Stimulated activated CD8-positive, alpha-beta memory T cell treated with anti-CD3 and anti-CD28 coated beads, Interleukin-4, amount 100 ng/mL, for 4 hours (primary cell): ENCODE results near the gene SH3BP2.

Source experiments
- DNase-seq, 2 donors: peaks; one replicate each; pipeline ENCODE4 v3.0.0-alpha.2; 2020; ENCODE audit warnings: low read depth in 2 of 2, low spot score in 1 of 2

The SH3BP2 gene

DNA sequence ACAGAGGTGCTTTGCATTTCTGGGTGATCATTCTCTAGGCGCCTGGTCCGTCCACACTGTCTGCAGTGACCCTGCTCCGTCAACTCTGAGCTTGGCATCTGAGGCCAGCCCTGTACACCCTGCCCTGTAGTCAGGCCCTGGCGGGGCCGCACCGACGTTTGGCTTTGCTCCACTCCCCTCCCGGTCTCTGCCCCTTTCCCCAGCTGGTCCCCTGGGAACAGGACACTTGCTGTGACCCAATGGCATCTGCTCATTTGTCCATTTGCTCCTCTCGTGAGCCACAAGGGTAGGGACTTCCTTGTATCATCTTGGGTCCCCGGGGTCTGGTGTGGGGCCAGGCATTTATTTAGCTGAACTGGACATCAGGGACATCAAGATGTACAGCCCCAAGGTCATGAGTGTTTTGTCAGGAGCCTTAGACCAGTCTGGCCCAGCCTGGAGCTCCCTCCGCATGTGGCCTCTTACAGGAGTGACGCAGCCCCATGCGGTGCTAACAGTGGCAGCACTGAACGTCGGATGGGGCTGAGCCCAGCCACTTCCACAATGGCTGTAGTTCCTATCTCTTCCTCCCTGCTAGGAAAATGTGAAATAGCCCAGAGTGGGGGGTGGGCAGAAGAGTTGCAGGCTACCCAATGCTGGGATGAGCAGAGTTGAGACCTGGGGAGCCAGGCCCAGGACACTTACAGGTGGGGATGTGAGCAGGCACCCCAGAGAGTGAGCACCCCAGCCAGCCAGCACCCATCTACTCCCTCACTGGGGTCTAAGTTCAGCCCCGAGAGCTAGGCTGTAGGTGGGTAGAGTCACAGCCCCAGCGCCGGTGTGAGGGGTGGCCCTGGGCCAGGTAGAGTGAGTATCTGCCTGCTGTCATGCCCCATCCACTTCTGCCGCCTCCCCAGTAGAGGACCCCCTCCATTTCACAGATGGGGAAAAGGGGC is 2.0 kb upstream of the SH3BP2 start:
- DNase-seq = no peak

DNA sequence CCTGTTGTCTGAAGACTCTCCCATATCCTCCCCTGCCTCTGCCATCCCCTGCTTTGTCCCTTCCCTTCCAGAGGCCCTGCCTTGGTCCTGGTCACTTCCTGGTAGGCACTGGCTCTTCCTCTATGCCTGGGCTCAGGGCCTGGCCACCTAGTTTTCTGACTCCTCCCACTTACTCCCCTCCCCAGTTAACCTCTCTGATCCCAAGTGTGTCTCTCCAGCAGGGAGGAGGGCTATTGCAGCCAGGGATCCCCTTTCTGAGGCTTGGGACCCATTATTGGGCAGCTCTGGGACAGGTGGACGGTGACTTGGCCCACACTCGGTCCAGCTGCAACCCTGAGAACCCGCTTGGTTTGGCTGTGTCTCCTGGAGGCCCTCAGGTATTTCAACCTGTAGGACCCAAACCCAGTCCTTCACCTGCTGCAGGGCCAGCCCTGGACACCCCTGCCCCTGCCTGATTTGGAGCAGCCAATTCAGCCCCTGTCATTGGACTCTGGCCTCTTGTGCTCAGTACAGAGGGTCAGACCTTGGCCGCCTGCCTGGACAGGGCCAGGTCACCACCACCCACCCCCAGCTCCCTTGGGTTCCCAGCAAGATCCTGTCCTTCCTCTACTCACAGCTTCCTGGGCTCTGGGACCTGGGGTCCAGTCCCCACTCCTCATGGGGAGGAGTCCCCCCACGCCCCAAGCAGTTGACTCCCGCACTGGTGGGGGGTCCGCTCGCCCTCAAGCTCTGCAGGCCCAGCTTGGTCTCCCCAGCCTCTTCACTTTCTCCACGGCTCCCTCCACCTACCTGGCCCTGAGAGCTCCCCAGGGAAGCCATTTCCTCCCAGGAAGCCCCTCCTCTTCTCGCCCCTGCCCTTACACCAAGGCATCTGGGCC is 1.1 kb upstream of the SH3BP2 start:
- DNase-seq = no peak

DNA sequence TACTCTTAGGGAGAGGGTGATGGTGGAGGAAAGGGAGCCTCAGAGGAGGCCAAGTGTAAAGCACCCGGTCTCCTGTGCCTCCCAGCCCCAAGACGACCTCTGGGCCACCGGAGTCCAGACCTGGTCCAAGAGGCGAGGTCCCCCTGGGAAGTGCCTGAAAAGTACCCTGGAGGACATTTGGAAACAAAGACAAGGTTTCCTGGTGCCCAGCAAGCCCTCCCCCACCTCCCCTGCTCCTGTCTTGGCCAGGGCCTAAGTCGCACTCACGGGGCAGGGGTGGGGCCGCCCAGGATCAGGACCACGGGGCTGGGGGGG is 532 bp upstream of the SH3BP2 start:
- DNase-seq = no peak

DNA sequence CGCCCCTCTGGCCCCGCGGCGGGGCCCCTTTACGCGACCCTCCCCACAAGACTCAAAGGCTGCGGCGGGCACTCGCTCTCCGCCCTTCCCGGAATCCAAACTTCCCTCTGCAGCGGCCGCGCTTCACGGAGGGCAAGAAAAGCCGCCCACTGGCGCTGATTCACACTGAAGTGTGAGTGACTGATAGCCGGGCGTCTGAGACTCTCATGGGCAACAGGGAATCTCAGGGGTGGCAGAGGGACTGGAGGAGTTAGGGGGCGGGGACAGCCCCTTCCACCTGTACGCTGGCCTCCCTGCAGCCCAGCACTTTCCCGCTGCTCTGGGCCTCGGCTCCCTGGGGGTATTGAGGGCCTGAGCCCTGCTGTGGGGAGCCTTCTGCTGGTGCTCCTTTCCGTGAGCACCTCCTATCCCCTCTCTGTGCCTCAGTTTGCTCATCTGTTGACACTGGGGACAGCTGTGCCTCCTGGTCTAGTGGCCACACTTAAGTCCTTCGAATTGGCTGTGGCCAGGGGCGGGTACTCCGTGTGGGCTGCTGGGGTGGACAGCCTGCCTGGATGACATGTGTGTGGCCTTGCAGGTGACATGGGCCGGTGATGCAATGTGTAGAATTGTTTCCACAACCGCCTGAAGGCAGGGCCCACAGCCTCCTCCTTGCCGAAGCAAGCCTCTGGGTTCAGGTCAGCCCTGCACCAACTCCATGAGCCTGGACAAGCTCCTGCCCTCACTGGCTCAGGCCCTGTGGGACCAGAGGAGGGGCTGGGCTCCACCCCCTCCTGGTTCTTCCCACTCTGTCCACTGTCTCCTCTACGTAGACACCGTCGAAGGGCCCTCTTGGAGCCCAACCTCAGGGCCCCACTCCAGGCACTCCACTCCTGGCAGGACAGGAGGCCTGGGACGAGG is 951 bp downstream of the SH3BP2 start:
- no peak for DNase-seq

DNA sequence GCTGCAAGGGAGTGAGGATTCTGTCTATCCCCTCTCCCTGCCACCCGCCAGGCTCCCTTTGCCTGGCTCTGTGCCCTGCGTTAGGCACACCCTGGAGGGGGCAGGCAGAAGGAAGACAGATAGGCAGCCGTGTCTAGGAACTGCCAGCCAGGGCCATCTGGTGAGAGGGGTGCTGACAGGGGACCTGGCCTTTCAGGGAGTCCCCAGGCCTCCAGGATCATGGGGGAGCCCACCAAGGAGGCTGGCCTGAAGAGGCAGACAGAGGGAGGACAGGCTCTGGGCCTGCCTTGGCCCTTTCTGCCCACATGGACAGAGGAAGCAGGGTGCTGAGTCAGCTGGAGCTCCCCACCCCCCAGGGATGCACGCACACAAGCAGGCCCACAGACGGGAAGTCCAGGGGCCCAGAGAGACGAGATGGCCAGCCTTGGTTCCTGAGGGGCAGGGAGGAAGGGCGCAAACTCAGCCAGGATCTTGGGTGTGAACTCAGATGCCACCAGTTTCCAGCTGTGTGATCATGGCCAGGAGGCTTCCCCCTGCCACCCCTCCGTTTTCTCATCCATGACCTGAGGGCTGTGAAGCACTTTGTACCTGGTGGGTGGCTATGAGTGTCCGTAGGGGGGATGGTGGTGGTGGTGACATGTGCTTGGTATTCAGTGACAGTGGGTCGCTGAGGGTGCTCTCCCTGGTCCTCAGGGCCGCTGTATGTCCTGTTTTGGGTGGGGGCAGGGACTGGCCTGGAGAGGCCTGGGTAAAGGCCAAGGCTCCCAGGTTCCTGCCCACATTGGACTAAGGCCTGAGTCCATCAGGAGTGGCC is 1.8 kb downstream of the SH3BP2 start:
- DNase-seq = no peak

DNA sequence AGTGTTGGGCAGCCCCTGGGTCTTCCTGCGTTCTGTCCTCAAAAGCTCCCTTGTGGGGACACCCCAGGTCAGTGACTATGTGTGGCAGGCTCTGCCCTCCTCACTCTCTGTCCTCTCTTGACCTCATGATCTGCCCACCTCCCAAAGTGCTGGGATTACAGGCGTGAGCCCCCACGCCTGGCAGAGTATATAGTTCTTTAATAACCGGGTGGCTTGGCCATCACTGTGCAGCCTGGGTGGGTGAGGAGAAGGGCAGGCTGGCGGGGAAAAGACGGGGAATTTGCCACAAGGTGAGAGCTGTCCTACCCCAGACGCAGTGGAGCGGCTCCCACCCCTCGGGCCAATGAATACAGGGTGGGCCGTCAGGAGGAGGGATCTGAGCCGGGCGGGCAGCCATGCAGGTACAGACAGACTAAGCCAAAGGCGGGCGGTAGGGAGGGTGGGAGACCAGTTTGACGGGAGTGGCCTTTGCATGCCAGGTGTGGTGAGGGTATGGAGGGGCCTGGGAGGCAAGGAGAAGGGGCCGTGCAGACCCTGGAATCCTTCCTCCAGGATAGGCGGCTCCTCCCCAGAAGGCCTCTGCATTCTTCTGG is 2.5 kb downstream of the SH3BP2 start:
- DNase-seq = no peak

DNA sequence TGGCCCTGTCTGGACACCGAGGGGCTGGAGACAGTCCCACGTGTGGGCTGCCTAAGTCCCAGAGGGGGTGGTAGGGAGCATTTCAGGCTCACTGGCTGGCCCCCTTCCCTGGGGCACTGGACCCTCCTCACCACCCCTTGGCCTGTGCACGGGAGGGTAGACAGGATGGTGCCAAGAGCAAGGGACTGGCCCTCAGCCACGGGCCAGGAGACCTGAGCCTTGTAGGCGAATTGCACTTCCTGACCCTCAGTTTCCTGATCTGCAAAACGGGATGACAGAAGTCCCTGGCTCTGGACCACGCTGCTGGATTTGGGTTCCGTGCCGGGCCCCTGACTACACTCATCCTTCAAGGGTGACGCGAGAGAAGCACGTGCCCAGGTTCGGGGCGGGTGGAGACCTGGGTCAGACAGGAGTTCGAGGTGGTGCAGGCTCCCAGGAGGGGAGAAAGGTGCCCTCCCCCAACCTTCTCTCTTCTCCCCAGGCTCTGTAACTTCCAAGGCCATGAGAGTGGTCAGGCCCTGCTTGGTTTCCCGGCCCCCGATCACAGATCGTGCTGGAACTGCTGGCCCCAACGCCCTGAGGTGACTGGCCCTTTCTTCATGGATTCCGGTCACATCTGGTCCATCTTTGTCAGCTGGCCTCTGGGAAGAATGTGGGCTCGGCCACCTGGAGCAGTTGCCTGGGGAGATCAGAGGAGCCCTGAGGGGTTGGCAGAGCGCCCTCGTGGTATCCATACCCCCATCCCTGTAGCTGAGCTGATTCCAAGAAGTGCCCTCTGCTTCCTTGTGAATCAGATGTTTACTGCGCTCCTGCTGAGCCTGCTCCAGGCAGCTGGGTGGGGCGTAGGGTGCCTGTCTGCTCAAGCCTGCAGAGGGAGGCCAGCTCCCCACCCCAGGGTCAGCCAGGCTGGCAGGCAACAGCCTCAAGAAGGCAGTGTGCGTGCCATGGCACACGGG is 3.3 kb downstream of the SH3BP2 start:
- no peak for DNase-seq

DNA sequence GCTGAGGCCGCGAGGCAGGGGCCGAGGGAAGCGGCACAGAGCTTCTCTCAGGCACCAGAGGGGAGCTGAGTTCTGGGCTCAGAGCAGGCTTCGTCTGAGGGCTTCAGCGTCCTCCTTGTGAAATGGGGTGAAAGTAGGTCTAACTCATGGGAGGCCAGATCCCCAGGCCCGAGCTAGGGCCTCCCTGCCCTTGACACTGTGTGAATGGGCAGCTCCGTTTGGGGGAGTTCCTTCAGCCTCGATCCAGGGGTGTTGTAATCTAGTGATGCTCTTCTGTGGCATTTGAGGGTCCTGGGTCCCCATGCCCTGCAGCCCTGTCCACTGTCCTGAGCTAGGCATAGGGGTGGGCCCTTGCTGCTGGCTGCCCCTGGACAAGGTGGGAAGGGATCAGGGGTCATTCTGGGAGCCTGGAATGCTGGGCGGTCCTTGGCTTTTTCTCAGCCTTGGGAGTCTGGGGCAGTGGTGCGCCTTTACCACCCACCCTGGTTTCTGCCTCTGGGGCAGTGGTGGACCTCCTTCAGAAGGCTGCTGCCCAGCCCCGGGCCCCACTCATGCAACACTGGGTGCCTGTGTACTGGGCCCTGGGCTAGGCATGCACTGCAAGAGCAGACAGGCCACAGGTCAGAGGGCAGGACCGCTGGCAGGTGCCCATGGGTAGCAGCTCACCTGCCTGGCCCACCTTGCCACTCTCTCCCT is 4.1 kb downstream of the SH3BP2 start:
- no peak for DNase-seq

DNA sequence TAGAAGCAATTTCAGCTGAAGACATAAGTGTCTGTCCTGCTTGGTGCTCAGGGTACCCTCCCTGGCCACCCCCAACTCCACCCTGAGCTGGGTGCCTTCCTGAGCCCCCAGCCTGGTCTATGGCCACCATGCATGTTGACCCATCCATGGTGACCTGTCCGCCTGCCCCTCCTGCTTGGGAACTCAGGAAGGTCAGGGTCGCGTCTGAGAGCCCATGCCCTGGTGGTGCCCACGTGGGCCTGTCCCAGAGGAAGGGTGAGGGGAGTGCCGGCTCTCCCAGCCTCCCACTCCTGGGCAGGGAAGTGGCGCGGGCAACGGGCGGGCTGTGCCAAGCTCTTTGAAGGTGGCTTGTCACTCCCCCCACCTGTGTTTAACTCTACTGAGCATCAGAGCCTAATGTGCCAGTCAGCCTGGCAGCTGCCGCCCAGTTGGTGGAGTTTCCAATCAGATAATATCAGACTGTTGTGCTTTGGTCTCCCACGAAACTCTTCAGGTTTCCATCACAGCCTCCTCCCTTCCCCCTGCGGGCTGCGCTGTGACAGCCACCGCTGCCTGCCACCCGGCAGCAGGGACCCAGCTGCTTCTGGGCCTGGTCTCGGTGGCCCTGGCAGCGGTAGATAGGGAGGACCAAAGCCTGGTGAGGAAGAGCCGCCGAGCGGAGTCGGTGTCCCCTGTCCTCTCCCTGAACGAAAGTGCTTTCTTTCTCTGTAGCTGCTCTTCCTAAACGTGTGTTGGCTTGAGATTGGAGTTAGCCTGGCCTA is 4.8 kb downstream of the SH3BP2 start:
- no peak for DNase-seq

DNA sequence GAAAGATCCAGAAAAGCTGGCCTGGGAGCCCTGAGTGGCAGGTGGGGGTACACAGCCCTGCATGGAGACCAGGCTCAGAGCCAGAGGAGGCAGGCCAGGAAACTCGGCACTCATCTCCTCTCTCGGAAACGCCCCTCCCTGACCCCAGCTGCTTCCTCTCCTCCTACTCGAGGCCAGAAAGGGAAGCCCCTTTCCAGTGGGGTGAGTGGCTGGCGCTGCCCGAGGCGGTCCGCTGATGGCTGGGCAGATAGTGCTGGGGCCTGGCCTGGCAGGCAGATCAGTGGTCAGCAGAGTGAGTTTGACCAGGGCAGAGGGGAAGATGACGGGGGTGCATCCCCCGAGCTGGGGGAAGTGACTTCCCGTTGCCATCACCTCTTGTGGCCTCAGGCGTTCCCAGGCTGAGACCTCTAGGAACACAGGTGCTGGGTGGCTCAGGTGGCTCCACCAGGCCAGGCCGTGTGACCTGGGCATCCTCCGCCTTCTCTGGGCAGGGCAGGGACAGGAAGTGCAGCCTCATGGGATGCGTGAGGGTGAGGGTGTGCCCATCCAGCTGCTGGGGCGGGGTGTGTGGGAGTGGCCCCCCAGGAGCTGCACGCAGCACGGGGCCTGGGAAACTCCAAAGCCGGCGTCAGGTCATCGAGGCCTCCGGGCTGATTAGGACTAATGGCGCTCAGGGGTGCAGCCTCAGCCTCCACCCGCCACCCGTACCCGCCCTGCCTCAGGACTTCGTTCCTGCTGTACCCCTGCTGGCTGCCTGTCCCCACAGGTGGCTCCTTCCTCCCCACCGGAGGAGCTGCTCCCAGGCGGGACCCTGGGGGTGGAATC is 5.7 kb downstream of the SH3BP2 start:
- no peak for DNase-seq

DNA sequence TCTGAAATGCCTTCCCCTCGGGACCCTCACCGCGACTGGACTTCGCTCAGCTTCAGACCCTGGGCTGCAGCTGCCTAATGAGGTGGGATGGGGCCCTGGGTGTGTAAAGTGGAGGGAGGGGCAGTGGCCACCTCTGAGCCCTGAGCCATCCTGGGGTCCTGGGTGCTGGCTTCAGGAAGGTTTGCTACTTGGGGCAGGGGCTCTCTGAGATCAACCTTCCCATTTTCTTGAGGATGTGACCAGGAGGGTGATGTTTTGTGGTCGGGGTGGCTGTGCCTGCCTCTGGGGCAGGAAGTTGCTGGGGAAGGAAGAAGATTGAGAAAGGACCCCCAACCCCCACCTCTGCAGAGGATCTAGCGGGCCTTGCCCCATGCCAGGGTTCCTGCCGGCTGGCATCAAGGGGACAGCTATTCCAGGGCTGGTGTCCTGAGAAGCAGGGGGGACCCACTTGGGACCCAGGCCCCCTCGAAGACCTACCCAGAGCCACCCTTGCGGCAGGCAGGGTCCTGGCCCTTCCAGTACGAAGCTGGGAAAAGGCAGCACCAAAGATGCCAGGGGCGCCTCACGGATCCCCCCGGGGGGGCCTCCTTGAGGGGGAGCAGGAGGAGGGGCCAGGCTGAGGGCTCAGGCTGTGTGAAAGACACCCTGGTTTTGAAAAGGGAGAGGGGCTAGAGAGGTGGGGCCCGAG is 6.5 kb downstream of the SH3BP2 start:
- no peak for DNase-seq

DNA sequence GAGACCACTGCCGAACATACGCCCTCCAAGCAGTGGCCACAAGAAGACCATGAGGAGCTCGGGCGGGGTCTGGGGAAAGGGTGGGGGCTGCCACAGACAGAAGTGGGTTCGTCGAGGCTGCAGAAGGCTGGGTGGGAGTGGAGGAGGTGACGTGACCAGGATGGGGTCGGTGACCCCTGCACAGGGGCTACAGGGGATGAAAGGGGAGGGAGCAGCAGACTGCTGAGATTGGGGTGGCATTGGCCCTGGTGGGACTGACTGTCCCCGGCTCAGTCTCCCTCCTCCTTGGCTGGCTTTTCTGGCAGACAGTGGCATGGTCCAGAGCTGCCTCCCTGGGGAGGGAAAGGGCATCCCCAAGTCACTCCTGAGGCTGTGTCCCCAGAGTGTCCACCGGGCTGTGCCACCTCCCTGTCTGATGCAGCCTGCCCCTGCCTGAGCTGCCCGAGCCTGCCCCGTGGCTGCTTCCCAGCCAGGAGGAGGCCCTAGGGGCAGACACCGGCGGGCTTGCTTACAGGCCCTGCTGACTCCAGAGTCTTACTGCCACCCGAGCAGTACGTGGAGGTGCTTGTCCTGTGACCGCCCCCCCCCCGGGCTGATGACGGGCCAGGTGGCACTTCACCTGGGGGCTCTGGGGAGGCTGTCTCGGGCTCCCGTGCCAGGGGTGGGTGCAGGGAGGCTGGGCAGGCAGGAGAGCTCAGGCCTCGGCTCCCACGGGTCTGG is 7.2 kb downstream of the SH3BP2 start:
- DNase-seq = no peak

DNA sequence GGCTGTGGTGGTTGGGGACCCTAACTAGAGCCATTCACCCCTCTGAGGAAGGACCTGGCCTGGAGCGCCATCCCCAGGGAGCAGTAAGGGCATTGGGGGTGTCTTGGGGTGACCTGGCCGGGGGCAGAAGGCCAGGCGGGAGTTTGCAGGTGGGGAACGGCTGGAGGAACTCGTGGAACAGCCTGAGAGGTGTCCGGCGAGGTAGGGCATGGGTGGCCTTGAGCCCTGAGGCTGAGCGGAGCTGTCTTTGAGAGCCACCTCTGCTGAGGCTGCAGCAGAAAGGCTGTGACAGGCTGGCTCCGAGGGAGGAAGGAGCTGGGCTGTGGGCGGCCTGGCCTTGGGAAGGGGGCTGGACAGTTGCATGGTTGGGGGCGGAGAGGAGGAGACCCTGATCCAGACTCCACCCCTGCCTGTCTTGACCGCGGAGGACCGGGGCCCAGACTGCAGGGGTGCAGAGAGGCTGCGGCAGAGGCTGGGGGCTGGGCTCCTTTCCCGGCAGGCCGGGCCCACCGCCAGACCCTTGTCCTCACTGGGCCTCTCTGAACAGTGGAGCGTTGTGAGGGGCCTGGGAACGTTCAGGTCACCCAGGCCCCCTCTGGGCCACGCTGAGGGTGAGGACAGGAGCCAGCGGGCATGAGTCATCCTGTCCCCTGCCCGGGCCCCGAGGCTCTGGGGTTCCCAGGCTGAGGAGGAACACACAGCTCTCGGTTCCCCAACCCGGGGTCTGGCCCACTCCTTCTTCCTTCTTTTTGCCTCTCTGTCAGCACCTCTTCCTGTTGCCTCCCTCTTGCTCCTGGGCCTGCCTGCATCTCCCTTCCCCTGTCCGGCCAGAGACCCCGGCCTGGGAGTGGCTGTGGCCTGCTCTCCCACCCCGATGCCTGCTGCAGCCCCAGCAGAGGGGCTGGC is 8.1 kb downstream of the SH3BP2 start:
- DNase-seq = no peak
